K562 (cell line): ENCODE data around the gene AADAC. TPM values are rescaled to one million over a fixed set of nuclear protein-coding genes. Genes with fewer than 3 reads are reported as not detected.

Experiments
- ATAC-seq: fragments of 200-7000 bp; cut with Tn5 transposase; 3 replicates; pipeline ENCODE4 v1.9.1; 2020; ENCODE audit warnings: moderate library complexity
- BruUV-seq: library from RNA; stranded (reverse); fragments of 400-500 nt; replicated peaks from 2 replicates; lab custom pipeline; 2021; lab: Mats Ljungman, UMichigan
- CTCF ChIA-PET: fragments of 300-600 bp; formaldehyde crosslinking; extraction: SDS; loops from one replicate; lab custom pipeline; 2021; ENCODE audit warnings: low intra/inter-chr PET ratio; lab: Yijun Ruan, JAX
- POLR2A ChIA-PET: fragments of 300-600, 350-650 bp; sonication (Branson Sonifier 250); formaldehyde crosslinking; extraction: SDS; loops from one replicate; lab custom pipeline; 2021; ENCODE audit warnings: antibody characterized with exemption, inconsistent platforms; lab: Yijun Ruan, JAX
- DNase-seq, 4 experiments: peaks; one replicate each; pipeline versions ENCODE4 v3.0.0 to v3.0.0-alpha.2; 2011 to 2018; ENCODE audit warnings: low spot score in 3 of 4, mixed read lengths in 3 of 4; ENCODE audit errors: extremely low read depth in 1 of 4
- FAIRE-seq: peaks from 2 replicates; lab custom pipeline; 2011; peaks lifted over from hg19 to GRCh38; lab: Jason Lieb, UNC
- H2AFZ ChIP-seq: 2 replicates; pipeline ENCODE4 v1.6.0; 2011; ENCODE audit warnings: low read depth, low read length, control low read depth, inconsistent platforms
- H3K27ac ChIP-seq: fragments of 200-600 bp; 3 replicates; pipeline ENCODE4 v1.8.0; 2011; ENCODE audit warnings: low read depth, mild to moderate bottlenecking, control low read depth, inconsistent platforms, low read length, moderate library complexity, mixed read lengths; ENCODE audit errors: extremely low read depth
- H3K27me3 ChIP-seq, 2 experiments: fragments of 300-600 bp in 1 of 2; 2 replicates in 1 of 2; 3 replicates in 1 of 2; pipeline versions ENCODE4 v1.6.0 to v1.8.0; 2011; ENCODE audit warnings: inconsistent platforms in 2 of 2, low read length in 2 of 2, mild to moderate bottlenecking in 1 of 2, mixed read lengths in 1 of 2, moderate library complexity in 1 of 2; ENCODE audit not compliant: control insufficient read depth in 2 of 2, insufficient read depth in 2 of 2
- H3K36me3 ChIP-seq: fragments of 300-600 bp; 3 replicates; pipeline ENCODE4 v1.8.0; 2011; ENCODE audit warnings: mild to moderate bottlenecking, low read length, inconsistent platforms; ENCODE audit not compliant: control insufficient read depth, insufficient read depth
- H3K4me1 ChIP-seq, 2 experiments: fragments of 200-600 bp in 1 of 2; replicated peaks in 1 of 2; 2 replicates in 1 of 2; 3 replicates in 1 of 2; pipeline versions ENCODE4 v1.5.1 to v1.8.0; 2011; ENCODE audit warnings: inconsistent platforms in 2 of 2, low read length in 2 of 2, mild to moderate bottlenecking in 1 of 2, mixed read lengths in 1 of 2, moderate library complexity in 1 of 2; ENCODE audit not compliant: control insufficient read depth in 2 of 2, insufficient read depth in 2 of 2
- H3K4me2 ChIP-seq: 2 replicates; pipeline ENCODE4 v1.6.1; 2011; ENCODE audit warnings: low read length, control low read depth, inconsistent platforms, mixed read lengths; ENCODE audit not compliant: insufficient read depth
- H3K4me3 ChIP-seq: fragments of 200-600 bp; sonication (generic), shearing (Covaris generic); 2 replicates; pipeline ENCODE4 v1.5.1; 2016; ENCODE audit warnings: control low read depth, inconsistent platforms
- H3K79me2 ChIP-seq: fragments of 200-600 bp; 3 replicates; pipeline ENCODE4 v1.8.0; 2011; ENCODE audit warnings: low read length, inconsistent platforms; ENCODE audit not compliant: control insufficient read depth, insufficient read depth
- H3K9ac ChIP-seq, 2 experiments: 2 replicates each; pipeline versions ENCODE4 v1.6.0 to v1.6.1; 2011; ENCODE audit warnings: low read depth in 2 of 2, low read length in 2 of 2, control low read depth in 1 of 2, inconsistent platforms in 1 of 2, mild to moderate bottlenecking in 1 of 2, mixed read lengths in 1 of 2; ENCODE audit not compliant: insufficient read depth in 1 of 2
- H3K9me1 ChIP-seq: one replicate; pipeline ENCODE4 v1.6.0; 2011; ENCODE audit warnings: inconsistent platforms, mild to moderate bottlenecking, low read length, moderate library complexity; ENCODE audit not compliant: control insufficient read depth, insufficient read depth
- H3K9me3 ChIP-seq: replicated peaks from 2 replicates; pipeline ENCODE4 v1.5.1; 2011; ENCODE audit warnings: low read depth, low read length, inconsistent platforms; ENCODE audit not compliant: control insufficient read depth, insufficient read depth
- H4K20me1 ChIP-seq: replicated peaks from 2 replicates; pipeline ENCODE4 v1.6.1; 2011; ENCODE audit warnings: low read length, inconsistent platforms, mixed read lengths; ENCODE audit not compliant: control insufficient read depth, insufficient read depth
- BRD4 ChIP-seq: fragments of 200-600 bp; sonication (generic); IDR thresholded peaks from 2 replicates; pipeline ENCODE4 v1.6.1; 2017; ENCODE audit warnings: inconsistent platforms
- COPS2 ChIP-seq: fragments of 450-650 bp; conservative IDR thresholded peaks from 2 replicates; pipeline ENCODE4 v1.6.1; 2016; ENCODE audit warnings: mild to moderate bottlenecking, moderate library complexity
- HDAC6 ChIP-seq: IDR thresholded peaks from 2 replicates; pipeline ENCODE4 v1.6.1; 2012; ENCODE audit warnings: low read depth, mild to moderate bottlenecking, control low read depth, inconsistent platforms, low read length, moderate library complexity
- NCOR1 ChIP-seq: fragments of 450-650 bp; IDR thresholded peaks from 2 replicates; pipeline ENCODE4 v1.6.1; 2016; ENCODE audit warnings: mild to moderate bottlenecking, moderate library complexity
- NR3C1 ChIP-seq: sonication (generic); formaldehyde crosslinking; IDR thresholded peaks from 2 replicates; pipeline ENCODE4 v1.8.1; 2022; ENCODE audit warnings: missing genetic modification reagents
- NR4A1 ChIP-seq, 2 experiments: fragments of 250-450 bp in 1 of 2; fragments of 450-650 bp in 1 of 2; sonication (Bioruptor Pico) in 1 of 2; IDR thresholded peaks; 2 replicates each; pipeline versions ENCODE4 v1.4.0 to v1.6.1; 2016 to 2020; ENCODE audit warnings: mild to moderate bottlenecking in 2 of 2, missing compliant biosample characterization in 1 of 2, missing genetic modification characterization in 1 of 2, moderate library complexity in 1 of 2
- PYGO2 ChIP-seq: fragments of 450-650 bp; IDR thresholded peaks from 2 replicates; pipeline ENCODE4 v1.6.1; 2016; ENCODE audit warnings: mild to moderate bottlenecking, missing genetic modification characterization, moderate library complexity, missing compliant biosample characterization
- SMAD3 ChIP-seq: fragments of 450-650 bp; formaldehyde crosslinking; conservative IDR thresholded peaks from 2 replicates; pipeline ENCODE4 v1.4.0; 2020; ENCODE audit warnings: mild to moderate bottlenecking
- SUPT5H ChIP-seq: fragments of 450-650 bp; IDR thresholded peaks from 2 replicates; pipeline ENCODE4 v1.6.1; 2016
- ZBED1 ChIP-seq: IDR thresholded peaks from 2 replicates; pipeline ENCODE4 v1.6.1; 2014
- ZBTB1 ChIP-seq: sonication (generic); formaldehyde crosslinking; IDR thresholded peaks from 2 replicates; pipeline ENCODE4 v1.8.1; 2023; ENCODE audit warnings: missing genetic modification reagents, low read depth, mild to moderate bottlenecking, borderline replicate concordance
- ZNF133 ChIP-seq: fragments of 250-450 bp; sonication (Bioruptor Pico); IDR thresholded peaks from 2 replicates; pipeline ENCODE4 v1.4.0; 2020; ENCODE audit warnings: mild to moderate bottlenecking
- ZNF253 ChIP-seq: fragments of 250-450 bp; sonication (Bioruptor Pico); conservative IDR thresholded peaks from 2 replicates; pipeline ENCODE4 v1.6.1; 2021; ENCODE audit warnings: mild to moderate bottlenecking
- ZNF444 ChIP-seq: fragments of 250-450 bp; sonication (Bioruptor Pico); IDR thresholded peaks from 2 replicates; pipeline ENCODE4 v1.4.0; 2020; ENCODE audit warnings: mild to moderate bottlenecking, moderate library complexity
- ZNF583 ChIP-seq: fragments of 250-450 bp; sonication (Bioruptor Pico); IDR thresholded peaks from 2 replicates; pipeline ENCODE4 v1.4.0; 2020
- ZNF584 ChIP-seq: fragments of 200-800 bp; sonication (Bioruptor generic); IDR thresholded peaks from 2 replicates; pipeline ENCODE4 v1.6.1; 2016; ENCODE audit warnings: low read depth, mild to moderate bottlenecking, missing genetic modification characterization, missing compliant biosample characterization
- WGBS: fragments of 100-300 bp; shearing (Covaris generic); methylation state at CpG from one replicate; pipeline ENCODE4 v1.1.6; 2016; ENCODE audit warnings: low coverage, mixed read lengths; ENCODE audit not compliant: insufficient coverage; ENCODE audit errors: missing lambda C conversion rate; 5-methylcytosine and 5-hydroxymethylcytosine counted together
- in situ Hi-C: fragments of 300-500 bp; cut with MboI; formaldehyde crosslinking; loops from 4 replicates; pipeline ENCODE4 v1.15.0; 2018; ENCODE audit warnings: inconsistent platforms, mixed read lengths
- intact Hi-C: fragments of 100-400 bp; cut with micrococcal nuclease; formaldehyde crosslinking; loops from 2 replicates; pipeline ENCODE4 v1.14.2; 2022
- polyA plus RNA-seq, 8 experiments: library from polyadenylated mRNA; depleted of rRNA in 4 of 8; stranded (reverse) in 5 of 8; unstranded in 3 of 8; fragments of >200 nt; fragmentation: Nextera tagmentation in 2 of 8; fragmentation: Illumina TruSeq in 1 of 8; extraction: Ambion mirVana in 2 of 8; extraction: Trizol in 1 of 8; gene quantifications; 2 replicates each; pipeline versions ENCODE4 v1.2.1 to v1.2.3, GENCODE V29; 2011 to 2014; ENCODE audit warnings: inconsistent platforms in 1 of 8, missing spikeins in 1 of 8
- total RNA-seq, 7 experiments: library from RNA; depleted of rRNA in 6 of 7; stranded (reverse); fragments of >200 nt in 6 of 7; fragmentation: Illumina TruSeq in 2 of 7; extraction: Trizol in 2 of 7; gene quantifications; 2 replicates each; pipeline versions ENCODE4 v1.2.1 to v1.2.3, GENCODE V29; 2011 to 2021; ENCODE audit warnings: low replicate concordance in 1 of 7
- TF ChIP-seq, protein P1 (sequence below): fragments of 450-650 bp; IDR thresholded peaks from 2 replicates; pipeline ENCODE4 v1.6.1; 2014; ENCODE audit warnings: low read depth, mild to moderate bottlenecking, moderate library complexity, borderline replicate concordance
- TF ChIP-seq, protein P2 (sequence below): fragments of 250-450 bp; sonication (Bioruptor Pico); IDR thresholded peaks from 2 replicates; pipeline ENCODE4 v1.8.0; 2022; ENCODE audit warnings: moderate library complexity, mild to moderate bottlenecking, inconsistent platforms

AADAC gene
- total and polyA plus RNA-seq, 9 of the 15 experiments (the other 6 are each of a cell fraction or from before 2014, with no cell fraction given), result 0.47 TPM; not detected in 8

DNA sequence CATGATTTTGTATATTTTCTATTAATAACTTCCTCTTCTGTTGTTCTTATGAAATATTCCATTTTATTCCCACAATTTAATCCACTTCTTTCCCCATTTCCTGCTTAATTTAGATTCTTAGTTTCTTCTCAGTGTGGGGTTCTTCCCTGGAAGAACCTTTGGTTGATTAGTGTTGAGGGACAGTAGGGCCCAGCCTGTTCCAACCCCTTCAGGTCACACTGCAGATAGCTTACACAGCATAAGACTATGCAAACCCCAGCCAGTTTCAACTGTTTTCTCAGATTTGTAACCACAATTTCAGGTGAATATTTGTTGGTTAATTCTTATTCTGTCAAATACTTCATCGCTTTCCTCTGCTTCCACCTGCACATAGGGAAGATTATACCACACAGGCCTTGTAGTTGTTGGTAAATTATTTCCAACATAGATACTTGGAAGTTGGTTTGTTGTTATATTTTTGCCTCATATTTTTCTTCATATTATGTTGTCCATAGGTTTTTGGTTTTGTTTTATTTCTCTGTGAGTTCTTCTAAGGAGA, 45.5 kb upstream of the AADAC start:
- Histone ChIP-seq H3K4me2 (no peak overlapping the region), H3K27me3 (no peaks in the 10 kb centered on the region)
- intact Hi-C loops, result no loop called here

DNA sequence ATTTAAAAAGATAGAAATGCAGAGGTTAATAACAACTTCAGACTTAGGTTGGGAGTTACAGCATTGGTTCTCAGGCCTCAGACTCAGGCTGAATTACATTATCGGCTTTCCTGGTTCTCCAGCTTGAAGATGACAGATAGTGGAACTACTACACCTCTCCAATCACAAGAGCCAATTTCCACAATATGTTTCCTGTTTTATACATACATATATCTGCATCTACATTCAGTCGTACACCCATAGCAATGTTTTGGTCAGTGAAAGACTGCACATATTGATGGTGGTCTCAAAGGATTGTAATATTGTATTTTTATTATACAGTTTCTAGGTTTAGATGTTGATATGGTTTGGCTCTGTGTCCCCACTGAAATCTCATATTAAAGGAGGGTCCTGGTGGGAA, 44.7 kb upstream of the AADAC start:
- in situ Hi-C loops (no loop called here), intact Hi-C loops (no loop called here)
- Histone ChIP-seq H3K9me1 (no peaks in the 10 kb centered on the region), H3K4me1 (peaks cover 0 to 13% of the 10 kb centered on the region in 2 experiments; a peak in 1 of 5 replicates), H3K27ac (no peak overlapping the region), H4K20me1 (no peaks in the 10 kb centered on the region), H3K36me3 (no peaks in the 10 kb centered on the region), H3K79me2 (no peaks in the 10 kb centered on the region), H3K27me3 (no peaks in the 10 kb centered on the region), H3K9ac (no peak overlapping the region), H3K4me2 (no peak overlapping the region), H3K9me3 (no peaks in the 10 kb centered on the region), H3K4me3 (no peak overlapping the region), H2AFZ (peak overlapping the region; percentile 70)
- TF ChIP-seq NR4A1 (CRISPR knock-in tag; IDR thresholded peaks at IDR 0.05) (no peak), NR4A1 (tag; IDR thresholded peaks at IDR 0.05) (no peak), PYGO2 (tag) (no peak), NR3C1 (CRISPR knock-in tag) (no peak), ZNF583 (no peak), ZNF253 (CRISPR knock-in tag) (no peak), ZNF444 (no peak), COPS2 (no peak), BRD4 (no peak)
- TF ChIP-seq, protein P1, sequence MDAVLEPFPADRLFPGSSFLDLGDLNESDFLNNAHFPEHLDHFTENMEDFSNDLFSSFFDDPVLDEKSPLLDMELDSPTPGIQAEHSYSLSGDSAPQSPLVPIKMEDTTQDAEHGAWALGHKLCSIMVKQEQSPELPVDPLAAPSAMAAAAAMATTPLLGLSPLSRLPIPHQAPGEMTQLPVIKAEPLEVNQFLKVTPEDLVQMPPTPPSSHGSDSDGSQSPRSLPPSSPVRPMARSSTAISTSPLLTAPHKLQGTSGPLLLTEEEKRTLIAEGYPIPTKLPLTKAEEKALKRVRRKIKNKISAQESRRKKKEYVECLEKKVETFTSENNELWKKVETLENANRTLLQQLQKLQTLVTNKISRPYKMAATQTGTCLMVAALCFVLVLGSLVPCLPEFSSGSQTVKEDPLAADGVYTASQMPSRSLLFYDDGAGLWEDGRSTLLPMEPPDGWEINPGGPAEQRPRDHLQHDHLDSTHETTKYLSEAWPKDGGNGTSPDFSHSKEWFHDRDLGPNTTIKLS, result no peak
- TF ChIP-seq, protein P2, sequence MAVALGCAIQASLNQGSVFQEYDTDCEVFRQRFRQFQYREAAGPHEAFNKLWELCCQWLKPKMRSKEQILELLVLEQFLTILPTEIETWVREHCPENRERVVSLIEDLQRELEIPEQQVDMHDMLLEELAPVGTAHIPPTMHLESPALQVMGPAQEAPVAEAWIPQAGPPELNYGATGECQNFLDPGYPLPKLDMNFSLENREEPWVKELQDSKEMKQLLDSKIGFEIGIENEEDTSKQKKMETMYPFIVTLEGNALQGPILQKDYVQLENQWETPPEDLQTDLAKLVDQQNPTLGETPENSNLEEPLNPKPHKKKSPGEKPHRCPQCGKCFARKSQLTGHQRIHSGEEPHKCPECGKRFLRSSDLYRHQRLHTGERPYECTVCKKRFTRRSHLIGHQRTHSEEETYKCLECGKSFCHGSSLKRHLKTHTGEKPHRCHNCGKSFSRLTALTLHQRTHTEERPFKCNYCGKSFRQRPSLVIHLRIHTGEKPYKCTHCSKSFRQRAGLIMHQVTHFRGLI (CRISPR knock-in tag), result no peak
- BruUV-seq, result no TSS peak
- ATAC-seq (peak; percentile 61), DNase-seq (peak in 1 of 4 experiments; percentile 9), FAIRE-seq (peak; percentile 59)
- ChIA-PET POLR2A (interaction anchor here (0.7 kb wide), 1 partner anchor 9 kb away, joined by 3 read pairs; no protein-coding TSS in a partner anchor), CTCF (no interaction called here)
- 22% methylated on average over 2 of the region's 2 CpGs for WGBS

More for the DNA sequence above, 45.5 kb upstream of the AADAC start:
- TF ChIP-seq ZNF584 (CRISPR knock-in tag) (no peak), NCOR1 (no peak), HDAC6 (no peak), ZBTB1 (CRISPR knock-in tag) (no peak), ZNF133 (no peak), ZBED1 (no peak), SUPT5H (no peak), SMAD3 (no peak)
- ATAC-seq, result peak; percentile 82
- peaks cover 0 to 13% of the 10 kb centered on the region in 2 experiments; a peak in 1 of 5 replicates for H3K4me1 ChIP-seq
- no peak overlapping the region for H3K9ac ChIP-seq
- no peaks in the 10 kb centered on the region for H3K79me2 ChIP-seq
- ChIA-PET CTCF (no interaction called here), POLR2A (interaction anchor here (0.7 kb wide), 1 partner anchor 9 kb away, joined by 3 read pairs; no protein-coding TSS in a partner anchor)
- peak in 1 of 4 experiments; percentile 11 for DNase-seq
- in situ Hi-C loops, result no loop called here
- no peaks in the 10 kb centered on the region for H3K9me1 ChIP-seq
- FAIRE-seq, result peak; percentile 11
- H4K20me1 ChIP-seq, result no peaks in the 10 kb centered on the region
- H3K36me3 ChIP-seq, result no peaks in the 10 kb centered on the region
- no peak overlapping the region for H3K4me3 ChIP-seq
- H3K27ac ChIP-seq, result no peak overlapping the region; the same call in 2 of the 3 replicates
- peak overlapping the region; percentile 38 for H2AFZ ChIP-seq
- no peaks in the 10 kb centered on the region for H3K9me3 ChIP-seq
- 56% methylated on average over 1 of the region's 1 CpG for WGBS
- BruUV-seq, result no TSS peak
